Measurements from ENCODE around the gene ABCD1. TPM values are rescaled to one million over a fixed set of nuclear protein-coding genes. Genes with fewer than 3 reads are reported as not detected.

Gene ABCD1
- total RNA-seq, 1 donor from 2014 or later = 15.1 TPM

DNA sequence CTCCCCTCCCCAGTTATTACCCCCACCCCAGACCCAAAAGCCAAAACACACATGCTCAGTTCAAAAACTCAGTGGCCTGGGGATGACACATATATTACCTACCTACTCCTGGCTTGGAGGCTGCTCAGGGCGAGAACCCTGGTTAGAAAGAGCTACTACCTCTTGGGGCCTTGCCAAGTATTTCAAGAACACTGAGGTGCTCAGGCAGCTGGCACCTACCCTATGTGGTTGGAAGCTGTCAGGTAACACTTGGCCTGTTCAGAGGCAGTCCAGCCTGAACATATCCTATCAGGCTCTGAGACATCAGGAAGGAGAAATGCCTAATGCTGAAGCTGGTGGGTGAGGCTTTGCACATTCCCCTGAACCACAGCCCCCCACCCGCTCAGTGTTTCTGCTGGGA lies 5.4 kb upstream of the ABCD1 start:
- Histone ChIP-seq H3K27ac (no peak overlapping the region), H3K9me3 (no peaks in the 10 kb centered on the region), H3K4me1 (no peaks in the 10 kb centered on the region), H3K36me3 (peaks cover 42% of the 10 kb centered on the region), H3K4me3 (no peak overlapping the region), H3K27me3 (no peaks in the 10 kb centered on the region)
- intact Hi-C loops (cut with DNase I) = no loop called here
- TF ChIP-seq, protein P1, sequence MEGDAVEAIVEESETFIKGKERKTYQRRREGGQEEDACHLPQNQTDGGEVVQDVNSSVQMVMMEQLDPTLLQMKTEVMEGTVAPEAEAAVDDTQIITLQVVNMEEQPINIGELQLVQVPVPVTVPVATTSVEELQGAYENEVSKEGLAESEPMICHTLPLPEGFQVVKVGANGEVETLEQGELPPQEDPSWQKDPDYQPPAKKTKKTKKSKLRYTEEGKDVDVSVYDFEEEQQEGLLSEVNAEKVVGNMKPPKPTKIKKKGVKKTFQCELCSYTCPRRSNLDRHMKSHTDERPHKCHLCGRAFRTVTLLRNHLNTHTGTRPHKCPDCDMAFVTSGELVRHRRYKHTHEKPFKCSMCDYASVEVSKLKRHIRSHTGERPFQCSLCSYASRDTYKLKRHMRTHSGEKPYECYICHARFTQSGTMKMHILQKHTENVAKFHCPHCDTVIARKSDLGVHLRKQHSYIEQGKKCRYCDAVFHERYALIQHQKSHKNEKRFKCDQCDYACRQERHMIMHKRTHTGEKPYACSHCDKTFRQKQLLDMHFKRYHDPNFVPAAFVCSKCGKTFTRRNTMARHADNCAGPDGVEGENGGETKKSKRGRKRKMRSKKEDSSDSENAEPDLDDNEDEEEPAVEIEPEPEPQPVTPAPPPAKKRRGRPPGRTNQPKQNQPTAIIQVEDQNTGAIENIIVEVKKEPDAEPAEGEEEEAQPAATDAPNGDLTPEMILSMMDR (IDR thresholded peaks at IDR 0.05) = no peak
- DNase-seq = no peak
- ATAC-seq = peak; percentile 41

DNA sequence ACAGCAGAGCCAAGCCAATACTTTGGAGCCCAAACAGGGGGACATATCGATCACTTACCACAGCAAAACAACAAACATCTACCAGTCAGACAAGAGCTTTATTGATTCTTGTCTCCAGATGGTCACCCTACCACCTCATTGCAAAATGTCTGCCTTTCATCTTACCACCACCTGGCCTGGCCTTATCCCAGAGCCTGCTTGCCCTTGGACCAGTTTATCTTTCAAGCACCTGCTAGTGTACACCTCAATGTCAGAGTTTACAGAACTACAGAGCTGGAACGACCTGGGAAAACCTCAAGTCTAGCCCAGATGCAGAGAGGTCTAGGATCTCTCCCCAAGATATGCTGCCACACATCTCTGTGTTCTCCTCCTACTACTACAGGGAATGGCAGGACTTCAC lies 5.0 kb upstream of the ABCD1 start:
- Histone ChIP-seq H3K4me1 (no peaks in the 10 kb centered on the region), H3K36me3 (peaks cover 37% of the 10 kb centered on the region), H3K9me3 (no peaks in the 10 kb centered on the region), H3K27me3 (no peaks in the 10 kb centered on the region), H3K27ac (no peak overlapping the region), H3K4me3 (no peak overlapping the region)
- ATAC-seq = no peak
- intact Hi-C loops (cut with DNase I) = no loop called here
- TF ChIP-seq, protein P1 (IDR thresholded peaks at IDR 0.05) = no peak
- DNase-seq = no peak

DNA sequence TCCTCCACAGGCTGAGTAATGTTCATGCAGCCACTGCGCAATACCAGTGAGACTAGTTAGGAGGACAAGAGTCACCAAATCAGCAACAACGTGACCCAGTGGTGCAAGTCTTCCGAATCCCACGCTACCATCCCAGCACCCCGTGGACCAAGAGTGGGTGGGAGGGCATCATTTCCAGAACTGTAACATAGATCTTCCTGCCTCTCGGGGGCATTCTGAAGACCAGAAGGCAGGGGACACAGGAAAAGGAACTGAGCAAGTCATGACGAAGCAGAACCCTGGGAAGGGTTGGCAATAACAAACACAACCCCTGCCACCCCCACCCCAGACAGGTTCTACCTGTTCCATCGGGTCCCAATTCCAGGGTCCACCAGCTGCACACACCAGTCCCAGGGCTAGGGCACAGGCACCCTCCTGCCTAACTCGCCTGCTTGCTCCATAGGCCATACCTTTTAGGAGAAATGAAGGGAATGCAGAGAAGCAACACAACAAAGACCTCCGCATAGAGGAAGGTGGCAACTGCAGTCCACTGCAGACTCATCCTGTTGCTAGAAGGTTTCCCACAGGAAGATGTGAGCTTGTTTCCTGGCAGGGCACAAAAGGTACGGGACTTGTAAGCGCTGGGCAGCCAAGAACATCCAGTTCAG lies 1.8 kb upstream of the ABCD1 start:
- Histone ChIP-seq H3K4me3 (peak overlapping the region; percentile 68), H3K9me3 (no peaks in the 10 kb centered on the region), H3K27ac (peak overlapping the region; percentile 85), H3K4me1 (peaks cover 24% of the 10 kb centered on the region), H3K36me3 (peaks cover 32% of the 10 kb centered on the region), H3K27me3 (no peaks in the 10 kb centered on the region)
- TF ChIP-seq, protein P1 (IDR thresholded peaks at IDR 0.05) = no peak
- ATAC-seq = no peak
- intact Hi-C loops (cut with DNase I) = no loop called here
- peak; percentile 71 for DNase-seq

DNA sequence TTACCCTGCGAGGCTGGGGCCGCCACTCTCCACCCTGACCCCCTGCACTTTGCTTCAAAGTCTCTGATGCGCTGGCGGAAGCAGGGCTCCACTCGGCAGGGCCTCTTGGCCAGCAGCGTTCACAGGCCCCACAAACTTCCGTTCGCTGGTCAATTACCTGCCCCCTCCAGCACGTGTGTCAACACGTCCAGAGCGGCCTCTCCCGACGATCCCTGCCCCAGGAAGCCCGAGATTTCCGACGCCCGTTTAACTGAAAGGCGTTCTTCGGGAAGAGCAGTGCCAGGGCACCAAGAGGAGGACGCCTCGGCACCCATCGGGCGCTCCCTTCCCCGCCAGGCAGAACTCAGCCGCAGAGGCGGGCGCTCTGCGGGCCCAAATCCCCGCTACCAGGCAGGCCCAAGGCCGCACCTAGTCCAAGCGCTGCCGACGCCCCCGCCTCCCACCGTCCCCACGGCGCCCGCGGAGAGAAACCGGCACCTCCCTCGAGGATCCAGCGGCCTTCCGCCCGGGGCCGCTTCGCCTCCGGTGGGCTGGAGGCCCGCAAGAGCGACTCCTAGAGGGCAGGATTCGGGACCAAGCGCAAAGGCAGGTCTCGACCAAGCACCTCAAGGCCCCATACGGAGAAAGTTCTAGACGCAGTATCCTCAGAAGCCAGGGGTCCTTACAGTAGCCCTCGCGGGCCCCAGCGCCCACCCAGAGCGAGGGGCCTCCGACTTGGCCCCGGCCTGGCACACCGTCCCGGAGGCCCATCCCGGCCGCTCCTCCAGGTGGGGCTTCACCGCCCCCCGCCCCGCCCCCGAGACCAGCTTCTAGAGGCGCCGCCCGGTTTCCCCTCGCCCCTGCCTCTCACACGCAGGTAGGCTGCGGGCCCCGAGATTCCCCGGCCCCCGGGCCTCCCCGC lies 1.1 kb upstream of the ABCD1 start:
- ATAC-seq (peak; percentile 0), DNase-seq (peak; percentile 74)
- Histone ChIP-seq H3K27me3 (no peaks in the 10 kb centered on the region), H3K9me3 (no peaks in the 10 kb centered on the region), H3K4me3 (peak overlapping the region; percentile 68), H3K36me3 (peaks cover 24% of the 10 kb centered on the region), H3K27ac (peak overlapping the region; percentile 85), H3K4me1 (peaks cover 27% of the 10 kb centered on the region)
- TF ChIP-seq, protein P1 (IDR thresholded peaks at IDR 0.05) = peak; percentile 23
- intact Hi-C loops (cut with DNase I) = no loop called here

DNA sequence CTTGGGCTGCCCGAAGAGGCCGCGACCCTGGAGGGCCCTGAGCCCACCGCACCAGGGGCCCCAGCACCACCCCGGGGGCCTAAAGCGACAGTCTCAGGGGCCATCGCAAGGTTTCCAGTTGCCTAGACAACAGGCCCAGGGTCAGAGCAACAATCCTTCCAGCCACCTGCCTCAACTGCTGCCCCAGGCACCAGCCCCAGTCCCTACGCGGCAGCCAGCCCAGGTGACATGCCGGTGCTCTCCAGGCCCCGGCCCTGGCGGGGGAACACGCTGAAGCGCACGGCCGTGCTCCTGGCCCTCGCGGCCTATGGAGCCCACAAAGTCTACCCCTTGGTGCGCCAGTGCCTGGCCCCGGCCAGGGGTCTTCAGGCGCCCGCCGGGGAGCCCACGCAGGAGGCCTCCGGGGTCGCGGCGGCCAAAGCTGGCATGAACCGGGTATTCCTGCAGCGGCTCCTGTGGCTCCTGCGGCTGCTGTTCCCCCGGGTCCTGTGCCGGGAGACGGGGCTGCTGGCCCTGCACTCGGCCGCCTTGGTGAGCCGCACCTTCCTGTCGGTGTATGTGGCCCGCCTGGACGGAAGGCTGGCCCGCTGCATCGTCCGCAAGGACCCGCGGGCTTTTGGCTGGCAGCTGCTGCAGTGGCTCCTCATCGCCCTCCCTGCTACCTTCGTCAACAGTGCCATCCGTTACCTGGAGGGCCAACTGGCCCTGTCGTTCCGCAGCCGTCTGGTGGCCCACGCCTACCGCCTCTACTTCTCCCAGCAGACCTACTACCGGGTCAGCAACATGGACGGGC lies 579 bp downstream of the ABCD1 start:
- Histone ChIP-seq H3K27me3 (no peaks in the 10 kb centered on the region), H3K4me3 (peak overlapping the region; percentile 68), H3K4me1 (peaks cover 27% of the 10 kb centered on the region), H3K27ac (peak overlapping the region; percentile 85), H3K36me3 (peaks cover 9% of the 10 kb centered on the region), H3K9me3 (no peaks in the 10 kb centered on the region)
- ATAC-seq = no peak
- TF ChIP-seq, protein P1 (IDR thresholded peaks at IDR 0.05) = no peak
- no peak for DNase-seq
- intact Hi-C loops (cut with DNase I) = no loop called here

Data from upper lobe of right lung (tissue), 1 donor.